ENCODE results near the gene TULP3. TPM values are rescaled to one million over a fixed set of nuclear protein-coding genes. Genes with fewer than 3 reads are reported as not detected.

TULP3 gene
- total RNA-seq, 4 donors from 2014 or later: 20.1 to 32.3 (median 22.3) TPM

DNA sequence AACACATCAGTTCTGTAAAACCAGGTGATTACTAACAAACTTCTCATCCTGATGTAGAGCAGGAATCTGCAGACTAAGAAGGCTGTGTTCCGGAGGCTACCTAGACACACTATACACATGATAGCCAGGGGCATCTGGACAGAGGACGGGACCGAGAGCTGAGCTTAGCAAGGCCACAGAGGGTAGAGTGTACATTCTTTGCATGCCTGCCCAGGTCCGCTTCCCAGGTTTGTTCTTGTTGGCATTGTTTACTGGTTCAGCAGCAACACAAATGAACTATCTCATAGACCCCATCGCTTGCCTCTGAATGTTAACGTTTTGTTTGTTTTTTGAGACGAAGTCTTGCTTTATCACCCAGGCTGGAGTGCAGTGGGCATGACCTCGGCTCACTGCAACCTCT lies 50.8 kb downstream of the TULP3 start:
- H3K9me3 ChIP-seq: no peaks in the 10 kb centered on the region
- intact Hi-C loops (cut with DNase I): loop anchor here (5.0 kb wide), 1 partner anchor 54 kb away; no protein-coding TSS in a partner anchor
- peaks cover 0 to 8% of the 10 kb centered on the region in 2 donors for H3K4me1 ChIP-seq
- peaks cover 15 to 25% of the 10 kb centered on the region in 2 donors for H3K36me3 ChIP-seq
- no peaks in the 10 kb centered on the region for H3K27me3 ChIP-seq
- no peak overlapping the region for H3K27ac ChIP-seq
- no peak for DNase-seq
- WGBS, 2 donors: 79 to 80% methylated on average over 8 of the region's 8 CpGs
- TF ChIP-seq, protein P1, sequence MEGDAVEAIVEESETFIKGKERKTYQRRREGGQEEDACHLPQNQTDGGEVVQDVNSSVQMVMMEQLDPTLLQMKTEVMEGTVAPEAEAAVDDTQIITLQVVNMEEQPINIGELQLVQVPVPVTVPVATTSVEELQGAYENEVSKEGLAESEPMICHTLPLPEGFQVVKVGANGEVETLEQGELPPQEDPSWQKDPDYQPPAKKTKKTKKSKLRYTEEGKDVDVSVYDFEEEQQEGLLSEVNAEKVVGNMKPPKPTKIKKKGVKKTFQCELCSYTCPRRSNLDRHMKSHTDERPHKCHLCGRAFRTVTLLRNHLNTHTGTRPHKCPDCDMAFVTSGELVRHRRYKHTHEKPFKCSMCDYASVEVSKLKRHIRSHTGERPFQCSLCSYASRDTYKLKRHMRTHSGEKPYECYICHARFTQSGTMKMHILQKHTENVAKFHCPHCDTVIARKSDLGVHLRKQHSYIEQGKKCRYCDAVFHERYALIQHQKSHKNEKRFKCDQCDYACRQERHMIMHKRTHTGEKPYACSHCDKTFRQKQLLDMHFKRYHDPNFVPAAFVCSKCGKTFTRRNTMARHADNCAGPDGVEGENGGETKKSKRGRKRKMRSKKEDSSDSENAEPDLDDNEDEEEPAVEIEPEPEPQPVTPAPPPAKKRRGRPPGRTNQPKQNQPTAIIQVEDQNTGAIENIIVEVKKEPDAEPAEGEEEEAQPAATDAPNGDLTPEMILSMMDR (IDR thresholded peaks at IDR 0.05): no peak
- TF ChIP-seq POLR2A (IDR thresholded peaks at IDR 0.05): no peak
- H3K4me3 ChIP-seq (replicated peaks in 1 of 3): no peak overlapping the region

DNA sequence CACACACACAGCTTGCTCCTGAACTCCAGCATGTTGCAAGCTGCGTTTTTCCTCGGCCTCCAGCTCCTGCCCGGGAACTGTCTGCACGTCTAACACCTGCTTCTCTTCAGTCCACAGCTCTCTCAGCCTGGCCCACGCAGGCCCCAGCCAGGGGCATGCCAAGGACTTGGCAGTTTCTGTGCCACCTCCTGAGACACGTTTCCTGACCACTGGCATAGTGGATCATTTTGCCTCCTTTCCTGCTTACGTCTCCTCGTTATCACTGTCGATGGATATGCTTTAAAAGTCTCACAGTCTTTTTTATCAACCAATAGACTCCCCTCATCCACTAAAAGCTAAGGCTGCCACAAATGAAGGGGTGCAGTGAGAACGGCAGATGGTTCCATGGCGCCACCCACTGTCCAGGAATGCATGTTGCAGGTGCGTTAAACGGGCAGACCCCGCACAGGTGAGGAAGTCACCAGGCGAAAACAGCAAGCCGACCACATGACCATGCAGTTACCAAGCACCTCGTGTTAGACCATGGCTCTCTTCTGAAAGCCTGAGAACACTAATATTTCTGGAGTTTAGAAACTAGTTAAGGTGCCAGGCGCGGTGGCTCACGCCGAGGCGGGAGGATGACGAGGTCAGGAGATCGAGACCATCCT lies 53.8 kb downstream of the TULP3 start:
- no peak overlapping the region for H3K4me3 ChIP-seq (replicated peaks in 1 of 3)
- H3K27ac ChIP-seq: no peak overlapping the region
- peak; percentile 75 to 82 for DNase-seq

DNA sequence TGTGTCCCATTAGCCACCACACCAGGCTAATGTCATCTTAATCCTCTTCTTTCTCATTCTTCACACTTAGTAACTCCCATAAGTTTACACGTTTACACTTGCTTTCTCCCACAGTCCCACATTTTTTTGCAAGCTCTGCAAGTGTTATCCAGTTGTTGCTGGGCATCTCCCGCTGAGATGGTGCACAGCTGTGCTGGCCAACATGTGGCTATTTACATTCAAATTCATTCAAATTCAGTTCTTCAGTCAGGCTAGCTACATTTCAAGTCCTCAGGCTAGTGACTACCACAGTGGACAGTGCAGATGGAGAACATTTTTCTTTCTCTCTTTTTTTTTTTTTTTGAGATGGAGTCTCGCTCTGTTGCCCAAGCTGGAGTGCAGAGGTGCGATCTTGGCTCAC lies 58.7 kb downstream of the TULP3 start:
- intact Hi-C loops (cut with DNase I): no loop called here
- Histone ChIP-seq H3K27ac (no peak overlapping the region), H3K4me1 (peaks cover 0 to 5% of the 10 kb centered on the region in 2 donors), H3K36me3 (no peaks in the 10 kb centered on the region), H3K4me3 (replicated peaks in 1 of 3) (no peak overlapping the region), H3K27me3 (no peaks in the 10 kb centered on the region), H3K9me3 (no peaks in the 10 kb centered on the region)
- no peak for TF ChIP-seq POLR2A (IDR thresholded peaks at IDR 0.05)
- TF ChIP-seq, protein P1 (IDR thresholded peaks at IDR 0.05): no peak
- no peak for DNase-seq
- 88 to 89% methylated on average over 4 of the region's 4 CpGs for WGBS, 2 donors

More for the DNA sequence above, 53.8 kb downstream of the TULP3 start:
- no peaks in the 10 kb centered on the region for H3K27me3 ChIP-seq
- 23 to 30% methylated on average over 24 of the region's 24 CpGs for WGBS, 2 donors
- TF ChIP-seq POLR2A (IDR thresholded peaks at IDR 0.05): no peak
- TF ChIP-seq, protein P1 (IDR thresholded peaks at IDR 0.05): peak; percentile 53 to 96 (median 91)
- no peaks in the 10 kb centered on the region for H3K9me3 ChIP-seq
- intact Hi-C loops (cut with DNase I): loop anchor here (5.0 kb wide), 1 partner anchor 57 kb away; no protein-coding TSS in a partner anchor
- H3K4me1 ChIP-seq: peaks cover 0 to 8% of the 10 kb centered on the region in 2 donors
- H3K36me3 ChIP-seq: peaks cover 6% of the 10 kb centered on the region in 2 donors

DNA sequence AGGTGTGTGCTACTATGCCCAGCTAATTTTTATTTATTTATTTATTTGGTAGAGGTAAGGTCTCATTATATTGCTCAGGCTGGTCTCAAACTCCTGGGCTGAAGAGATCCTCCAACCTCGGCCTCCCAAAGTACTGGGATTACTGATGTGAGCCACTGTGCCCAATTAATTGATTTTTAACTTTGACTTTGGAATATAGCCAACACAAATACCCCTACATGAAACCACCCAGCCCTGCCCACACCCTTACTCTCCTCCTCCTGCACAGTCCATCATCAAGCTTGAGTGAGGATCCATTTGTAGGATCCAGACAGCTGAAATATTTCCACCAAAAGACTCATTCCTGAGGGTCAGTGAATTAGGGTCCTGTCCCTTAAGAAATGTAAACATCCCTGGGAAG lies 65.2 kb downstream of the TULP3 start:
- Histone ChIP-seq H3K9me3 (no peaks in the 10 kb centered on the region), H3K36me3 (no peaks in the 10 kb centered on the region), H3K27me3 (no peaks in the 10 kb centered on the region), H3K27ac (no peak overlapping the region), H3K4me1 (peaks cover 14 to 17% of the 10 kb centered on the region in 2 donors), H3K4me3 (replicated peaks in 1 of 3) (no peak overlapping the region)
- no peak for TF ChIP-seq POLR2A (IDR thresholded peaks at IDR 0.05)
- TF ChIP-seq, protein P1 (IDR thresholded peaks at IDR 0.05): no peak
- no peak for DNase-seq
- intact Hi-C loops (cut with DNase I): loop anchor here (5.0 kb wide), 1 partner anchor 76 kb away; no protein-coding TSS in a partner anchor
- WGBS, 2 donors: 94 to 97% methylated on average over 1 of the region's 1 CpG

DNA sequence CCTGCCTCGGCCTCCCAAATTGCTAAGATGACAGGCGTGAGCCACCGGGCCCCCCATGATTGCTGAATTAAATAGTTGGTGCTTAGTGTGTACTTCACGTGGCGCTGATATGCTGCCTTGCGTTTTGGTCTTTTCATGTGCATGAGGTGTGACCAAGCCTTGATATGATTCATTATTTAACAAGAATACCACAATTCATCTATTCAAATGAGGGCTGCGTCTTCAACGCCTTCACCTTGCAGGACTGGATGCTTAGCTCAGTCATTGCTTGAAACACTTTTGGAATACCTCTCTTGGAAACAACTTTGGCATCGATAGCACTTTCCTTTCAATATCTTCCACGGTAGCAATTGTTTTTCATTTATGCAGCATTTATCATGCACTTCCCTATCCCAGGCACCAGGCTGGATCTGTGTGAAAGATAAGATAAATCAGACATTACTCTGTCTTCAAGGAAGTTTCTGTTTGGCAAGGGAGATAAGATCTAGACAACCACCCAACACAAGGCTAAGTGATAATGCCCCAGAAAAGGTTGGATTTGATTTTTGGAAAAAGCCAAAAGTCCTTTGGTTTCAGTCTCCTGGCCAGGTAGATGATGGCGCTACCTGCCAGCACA lies 67.2 kb downstream of the TULP3 start:
- Histone ChIP-seq H3K27me3 (no peaks in the 10 kb centered on the region), H3K36me3 (no peaks in the 10 kb centered on the region), H3K4me3 (replicated peaks in 1 of 3) (peak overlapping the region in 1 of 3 donors; percentile 54), H3K4me1 (peaks cover 23 to 32% of the 10 kb centered on the region in 2 donors), H3K9me3 (no peaks in the 10 kb centered on the region), H3K27ac (peak overlapping the region in 2 of 3 donors; percentile 89 to 92)
- 71 to 78% methylated on average over 11 of the region's 11 CpGs for WGBS, 2 donors
- intact Hi-C loops (cut with DNase I): loop anchor here (5.0 kb wide), 1 partner anchor 74 kb away; no protein-coding TSS in a partner anchor
- no peak for DNase-seq
- no peak for TF ChIP-seq POLR2A (IDR thresholded peaks at IDR 0.05)
- TF ChIP-seq, protein P1 (IDR thresholded peaks at IDR 0.05): peak in 1 of 6 experiments; percentile 24
